T-helper 1 cell treated with Interleukin-12 subunit alpha and Interleukin-12 subunit beta and Interleukin-4 antibody, amounts not matched to agents 30 μg/mL and 1 μg/mL, for 36 hours (primary cell): Measurements from ENCODE around the gene CLDN7.

Experiments used
- H3K27ac Mint-ChIP-seq: one replicate; pipeline ENCODE4 v1.8.0; 2021; ENCODE audit warnings: mild to moderate bottlenecking, mixed read lengths
- H3K27me3 Mint-ChIP-seq: one replicate; pipeline ENCODE4 v1.8.0; 2021; ENCODE audit warnings: low read depth, mixed read lengths
- H3K36me3 Mint-ChIP-seq: one replicate; pipeline ENCODE4 v1.8.0; 2021; ENCODE audit warnings: low read depth, mixed read lengths
- H3K4me1 Mint-ChIP-seq: one replicate; pipeline ENCODE4 v1.8.0; 2021; ENCODE audit warnings: low read depth, mixed read lengths
- H3K4me3 Mint-ChIP-seq: one replicate; pipeline ENCODE4 v1.8.0; 2021; ENCODE audit warnings: mild to moderate bottlenecking, moderate library complexity, mixed read lengths
- H3K9me3 Mint-ChIP-seq: one replicate; pipeline ENCODE4 v1.8.0; 2021; ENCODE audit warnings: mixed read lengths

Gene CLDN7, protein sequence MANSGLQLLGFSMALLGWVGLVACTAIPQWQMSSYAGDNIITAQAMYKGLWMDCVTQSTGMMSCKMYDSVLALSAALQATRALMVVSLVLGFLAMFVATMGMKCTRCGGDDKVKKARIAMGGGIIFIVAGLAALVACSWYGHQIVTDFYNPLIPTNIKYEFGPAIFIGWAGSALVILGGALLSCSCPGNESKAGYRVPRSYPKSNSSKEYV

DNA sequence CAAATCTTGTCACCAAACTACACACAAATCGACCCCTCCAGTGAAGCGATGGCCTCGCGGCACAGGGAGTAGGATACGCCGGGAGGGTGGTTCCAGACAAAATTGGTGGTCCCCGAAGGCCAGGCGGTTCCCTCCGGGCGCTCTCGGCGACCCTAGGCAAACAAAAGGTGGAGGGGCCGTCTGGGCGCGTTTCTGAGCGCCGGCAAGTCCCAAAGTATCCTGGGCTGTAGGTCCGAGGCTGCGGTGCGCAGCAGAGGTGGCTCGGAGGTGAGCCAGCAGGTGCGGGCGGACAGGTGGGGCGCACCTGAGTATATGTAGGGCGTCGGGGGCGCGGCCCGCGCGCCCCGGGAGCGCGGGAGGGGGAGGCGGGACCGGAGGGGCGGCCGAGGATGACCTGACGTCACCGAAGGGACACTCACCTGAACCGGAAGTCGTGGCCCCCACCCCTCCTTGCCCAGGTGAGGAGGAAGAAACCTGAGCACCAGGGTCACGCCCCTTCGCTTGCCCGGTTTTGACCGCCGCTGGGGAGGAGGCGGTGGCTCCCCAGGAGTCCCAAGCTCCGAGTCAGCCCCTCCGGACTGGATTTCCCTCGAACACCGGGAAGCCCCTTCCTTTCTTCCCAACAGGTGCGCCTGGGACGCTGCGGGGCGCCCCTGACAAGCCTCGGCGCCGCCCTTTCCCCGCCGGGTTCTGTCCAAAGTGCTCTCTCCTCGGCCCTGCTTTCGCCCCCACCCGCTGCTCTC is at the start of gene CLDN7:
CLDN7 (minus strand) TSS at position 287 of the 743 bp plus-strand sequence. CDS start 435 bp downstream, outside the sequence.
- H3K4me1 Mint-ChIP-seq = peaks cover 17% of the 10 kb centered on the region
- H3K27me3 Mint-ChIP-seq = peaks cover 31% of the 10 kb centered on the region
- H3K9me3 Mint-ChIP-seq = no peaks in the 10 kb centered on the region
- H3K36me3 Mint-ChIP-seq = peaks cover 11% of the 10 kb centered on the region
- H3K4me3 Mint-ChIP-seq = peak within 1 kb of the TSS; percentile 61
- H3K27ac Mint-ChIP-seq = peak within 1 kb of the TSS; percentile 55

- H3K27me3 Mint-ChIP-seq = peaks cover 4% of the 10 kb centered on the region
- H3K4me1 Mint-ChIP-seq = peaks cover 59% of the 10 kb centered on the region
- H3K27ac Mint-ChIP-seq = peak overlapping the region; percentile 58
- peak overlapping the region; percentile 42 for H3K4me3 Mint-ChIP-seq
- no peaks in the 10 kb centered on the region for H3K9me3 Mint-ChIP-seq
- peaks cover 56% of the 10 kb centered on the region for H3K36me3 Mint-ChIP-seq
Observed at GRCh38 chr17:7311110-7311705, 48.9 kb upstream of the CLDN7 start.

DNA sequence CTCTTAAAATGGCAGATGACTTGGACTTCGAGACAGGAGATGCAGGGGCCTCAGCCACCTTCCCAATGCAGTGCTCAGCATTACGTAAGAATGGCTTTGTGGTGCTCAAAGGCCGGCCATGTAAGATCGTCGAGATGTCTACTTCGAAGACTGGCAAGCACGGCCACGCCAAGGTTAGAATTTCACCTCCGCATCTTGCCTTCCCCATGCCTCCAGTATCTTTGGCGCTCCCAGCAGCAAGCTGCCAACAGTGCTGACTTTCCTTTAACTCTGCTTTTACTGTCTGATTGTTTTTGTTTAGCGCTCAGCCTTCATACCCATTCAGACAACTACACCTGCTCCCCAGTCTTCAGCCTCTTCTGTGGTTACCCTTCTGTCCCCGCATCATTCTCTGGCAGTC is 47.4 kb upstream of the CLDN7 start:
- Mint-ChIP-seq H3K4me1 (peaks cover 59% of the 10 kb centered on the region), H3K27me3 (peaks cover 4% of the 10 kb centered on the region), H3K9me3 (no peaks in the 10 kb centered on the region), H3K27ac (peak overlapping the region; percentile 99), H3K36me3 (peaks cover 56% of the 10 kb centered on the region), H3K4me3 (peak overlapping the region; percentile 96)

GRCh38 chr17:7308625-7309433 is 46.6 kb upstream of the CLDN7 start:
- Mint-ChIP-seq H3K9me3 (no peaks in the 10 kb centered on the region), H3K4me1 (peaks cover 52% of the 10 kb centered on the region), H3K4me3 (peak overlapping the region; percentile 96), H3K27ac (peak overlapping the region; percentile 99), H3K36me3 (peaks cover 49% of the 10 kb centered on the region), H3K27me3 (peaks cover 4% of the 10 kb centered on the region)

- Mint-ChIP-seq H3K27ac (peak overlapping the region; percentile 100), H3K36me3 (peaks cover 40% of the 10 kb centered on the region), H3K4me3 (peak overlapping the region; percentile 96), H3K4me1 (peaks cover 45% of the 10 kb centered on the region), H3K9me3 (no peaks in the 10 kb centered on the region), H3K27me3 (peaks cover 4% of the 10 kb centered on the region)
Observed at GRCh38 chr17:7307686-7308624, 45.7 kb upstream of the CLDN7 start.

DNA sequence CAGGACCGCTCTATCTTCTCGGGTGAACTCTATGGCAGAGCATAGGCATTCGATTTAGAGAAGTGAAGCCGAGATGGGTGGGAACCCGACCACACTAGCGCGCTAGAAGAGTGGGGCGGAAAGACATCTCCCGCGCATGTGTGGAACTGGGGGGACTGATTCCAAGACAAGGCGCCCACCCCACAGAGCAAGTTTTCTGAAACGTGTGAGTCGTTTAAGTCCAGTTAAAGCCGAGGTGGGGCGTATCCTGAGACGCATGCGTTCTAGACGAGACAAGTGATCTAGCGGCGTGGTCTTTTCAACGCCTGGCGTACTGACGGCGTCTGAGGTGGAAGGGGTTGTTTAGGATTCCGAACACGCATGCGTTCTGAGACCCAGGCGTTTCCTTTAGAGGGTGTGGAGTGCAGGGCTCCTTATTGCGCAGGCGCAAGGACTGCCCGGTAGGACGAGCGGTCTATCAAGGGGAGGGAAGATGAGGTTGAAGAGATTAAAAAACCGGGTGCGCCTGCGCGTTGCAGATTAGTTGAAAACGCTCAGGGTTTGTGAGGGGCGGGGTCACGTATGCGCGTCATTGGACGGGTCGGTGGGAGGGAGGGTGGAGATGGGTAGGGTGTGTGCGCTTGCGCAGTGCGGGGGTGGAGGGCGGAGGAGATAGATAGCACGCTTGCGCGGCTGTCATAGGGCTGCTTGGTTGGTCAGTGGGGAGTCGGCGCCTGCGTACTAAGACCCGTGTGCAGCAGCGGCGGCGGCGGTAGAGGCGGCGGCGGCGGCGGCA is 44.8 kb upstream of the CLDN7 start, which contains the start of gene EIF5A:
EIF5A (plus strand) TSS at position 718 of the 775 bp plus-strand sequence. CDS start 2,008 bp downstream, outside the sequence.
- Mint-ChIP-seq H3K4me3 (peak within 1 kb of the TSS; percentile 96), H3K27ac (peak within 1 kb of the TSS; percentile 100), H3K36me3 (peaks cover 34% of the 10 kb centered on the region), H3K4me1 (peaks cover 38% of the 10 kb centered on the region), H3K9me3 (no peaks in the 10 kb centered on the region), H3K27me3 (peaks cover 4% of the 10 kb centered on the region)

DNA sequence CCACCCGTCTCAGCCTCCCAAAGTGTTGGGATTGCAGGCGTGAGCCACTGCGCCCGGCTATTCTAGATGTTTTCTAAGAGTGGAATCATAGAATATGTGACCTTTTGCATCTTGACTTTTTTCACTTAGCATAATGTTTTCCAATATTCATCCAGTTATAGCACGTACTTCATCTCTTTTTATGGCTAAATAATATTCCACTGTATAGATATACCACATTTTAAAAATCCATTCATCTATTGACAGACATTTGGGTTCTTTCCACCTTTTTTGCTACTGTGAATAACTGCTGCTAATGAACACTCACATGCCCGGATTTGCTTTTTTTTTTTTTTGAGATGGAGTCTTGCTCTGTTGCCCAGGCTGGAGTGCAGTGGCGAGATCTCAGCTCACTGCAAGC is 41.9 kb upstream of the CLDN7 start:
- H3K4me3 Mint-ChIP-seq = peak overlapping the region; percentile 17
- H3K4me1 Mint-ChIP-seq = peaks cover 15% of the 10 kb centered on the region
- H3K36me3 Mint-ChIP-seq = peaks cover 10% of the 10 kb centered on the region
- H3K27ac Mint-ChIP-seq = no peak overlapping the region
- H3K9me3 Mint-ChIP-seq = no peaks in the 10 kb centered on the region
- peaks cover 8% of the 10 kb centered on the region for H3K27me3 Mint-ChIP-seq

- Mint-ChIP-seq H3K9me3 (no peaks in the 10 kb centered on the region), H3K27ac (no peak overlapping the region), H3K4me3 (peak overlapping the region; percentile 34), H3K27me3 (peaks cover 38% of the 10 kb centered on the region), H3K36me3 (no peaks in the 10 kb centered on the region), H3K4me1 (peaks cover 12% of the 10 kb centered on the region)
Observed at GRCh38 chr17:7296189-7296861, 34.0 kb upstream of the CLDN7 start.

DNA sequence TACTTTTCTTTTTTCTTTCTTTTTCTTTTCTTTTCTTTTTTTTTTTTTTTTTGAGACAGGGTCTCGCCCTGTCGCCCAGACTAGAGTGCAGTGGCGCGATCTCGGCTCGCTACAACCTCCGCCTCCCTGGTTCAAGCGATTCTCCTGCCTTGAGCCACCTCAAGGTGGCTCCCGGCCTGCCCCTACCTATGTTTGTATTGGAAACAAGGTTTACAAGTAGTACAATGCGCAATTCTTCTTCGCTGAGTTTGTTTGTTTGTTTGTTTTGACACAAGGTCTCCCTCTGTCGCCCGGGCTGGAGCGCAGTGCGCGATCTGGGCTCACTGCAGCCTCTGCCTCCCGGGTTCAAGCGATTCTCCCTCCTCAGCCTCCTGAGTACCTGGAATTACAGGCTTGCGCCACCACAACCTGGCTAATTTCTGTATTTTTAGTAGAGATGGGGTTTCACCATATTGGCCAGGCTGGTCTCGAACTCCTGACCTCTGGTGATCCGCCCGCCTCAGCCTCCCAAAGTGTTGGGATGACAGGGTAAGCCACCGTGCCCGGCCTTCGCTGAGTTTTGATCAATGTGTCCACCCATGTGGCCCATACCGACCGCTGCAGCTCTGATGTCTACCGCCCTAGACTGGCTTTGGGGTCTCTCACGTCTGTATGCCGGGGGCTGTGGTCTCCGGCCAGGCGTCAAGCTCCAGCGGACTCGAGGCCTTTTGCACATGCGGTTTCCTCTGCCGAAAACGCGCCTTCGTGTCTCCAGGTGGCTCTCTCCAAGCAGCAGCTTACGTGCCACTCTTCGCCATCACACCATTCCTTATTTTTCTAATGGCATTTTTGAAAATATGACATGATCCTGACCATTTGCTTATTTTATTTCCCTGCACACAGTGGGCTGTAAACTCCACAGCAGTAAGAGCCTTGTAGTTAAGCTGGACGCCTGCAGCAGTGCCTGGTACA is 33.2 kb upstream of the CLDN7 start:
- H3K36me3 Mint-ChIP-seq = no peaks in the 10 kb centered on the region
- peaks cover 12% of the 10 kb centered on the region for H3K4me1 Mint-ChIP-seq
- peaks cover 38% of the 10 kb centered on the region for H3K27me3 Mint-ChIP-seq
- no peaks in the 10 kb centered on the region for H3K9me3 Mint-ChIP-seq
- H3K4me3 Mint-ChIP-seq = peak overlapping the region; percentile 80
- peak overlapping the region; percentile 60 for H3K27ac Mint-ChIP-seq

DNA sequence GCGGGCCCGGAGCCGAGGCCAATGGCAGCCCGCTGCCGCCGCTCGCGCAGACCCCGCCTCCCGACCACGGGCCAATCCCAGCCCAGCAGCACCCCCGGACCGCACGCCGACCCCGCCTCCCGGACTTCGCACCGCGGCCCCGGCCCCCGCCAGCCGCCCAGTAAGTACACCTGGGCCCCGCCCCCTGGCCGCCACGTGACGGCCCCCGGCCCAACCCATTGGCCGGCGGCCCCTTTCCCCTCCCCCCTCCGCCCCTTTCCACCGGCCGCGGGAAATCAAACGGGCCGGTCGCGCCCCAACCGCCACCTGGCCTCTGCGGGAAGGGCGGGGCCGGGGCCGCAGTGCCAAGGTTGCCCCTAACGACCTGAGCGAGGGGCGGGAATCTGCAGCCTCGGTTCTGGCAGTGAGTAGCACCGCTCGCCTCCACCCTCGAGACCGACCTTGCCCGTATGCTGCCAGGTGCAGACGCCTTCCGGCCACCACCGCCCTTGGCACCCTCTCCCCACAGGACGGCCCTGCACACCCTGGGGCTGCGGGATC is 32.4 kb upstream of the CLDN7 start, which contains the start of gene YBX2:
YBX2 (minus strand) TSS at position 26 of the 540 bp plus-strand sequence. CDS start 139 bp downstream, outside the sequence.
- peaks cover 41% of the 10 kb centered on the region for H3K27me3 Mint-ChIP-seq
- H3K27ac Mint-ChIP-seq = peak within 1 kb of the TSS; percentile 60
- peak within 1 kb of the TSS; percentile 80 for H3K4me3 Mint-ChIP-seq
- no peaks in the 10 kb centered on the region for H3K36me3 Mint-ChIP-seq
- no peaks in the 10 kb centered on the region for H3K9me3 Mint-ChIP-seq
- peaks cover 12% of the 10 kb centered on the region for H3K4me1 Mint-ChIP-seq

DNA sequence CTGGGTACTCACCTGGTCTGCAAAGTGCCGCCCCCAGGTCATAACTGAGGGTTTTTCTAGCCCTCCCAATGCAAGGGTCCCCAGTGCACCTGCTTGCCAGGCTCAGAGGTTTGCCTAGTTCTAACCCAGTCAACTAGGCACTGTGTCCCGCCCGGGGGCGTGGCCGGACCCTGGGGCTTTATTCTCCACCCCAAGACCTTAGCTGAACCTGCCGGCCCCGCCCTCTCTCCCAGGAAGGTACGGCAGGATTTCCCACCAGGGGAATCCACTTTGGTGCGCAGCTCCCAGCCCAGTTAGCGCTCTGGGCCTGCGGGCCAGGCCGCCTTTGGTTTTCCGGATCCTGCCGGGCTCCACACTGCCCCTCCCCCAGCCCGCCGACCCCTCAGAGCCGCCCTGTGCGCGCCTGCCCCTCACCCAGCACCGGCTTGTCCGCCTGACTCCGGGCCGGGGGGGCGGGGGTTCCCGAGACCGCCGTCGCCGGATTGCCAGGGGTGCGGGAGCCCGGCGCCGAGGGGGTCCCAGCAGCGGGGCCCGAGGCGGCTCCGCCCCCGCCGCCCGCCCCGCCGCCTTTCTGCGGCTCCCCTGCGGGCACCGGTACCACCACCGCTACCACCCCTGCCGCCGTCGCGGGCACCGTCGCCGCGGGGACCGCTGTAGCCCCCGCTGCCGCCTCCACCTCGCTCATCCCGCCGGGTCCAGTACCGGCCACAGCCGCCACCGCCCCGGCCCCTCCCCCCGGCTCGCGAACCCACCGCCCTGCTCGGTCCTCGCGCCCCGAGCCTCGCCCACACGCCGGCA is 31.7 kb upstream of the CLDN7 start:
- no peaks in the 10 kb centered on the region for H3K36me3 Mint-ChIP-seq
- peaks cover 41% of the 10 kb centered on the region for H3K27me3 Mint-ChIP-seq
- H3K27ac Mint-ChIP-seq = no peak overlapping the region
- peak overlapping the region; percentile 35 for H3K4me3 Mint-ChIP-seq
- no peaks in the 10 kb centered on the region for H3K9me3 Mint-ChIP-seq
- H3K4me1 Mint-ChIP-seq = peaks cover 12% of the 10 kb centered on the region
